ENCODE data around the gene CTNNBL1.
A peak's percentile ranks its signal among the peaks of the same experiment; 100 is the strongest.
"Not testable (repeated sequence)": the region's sequence is repeated elsewhere in the genome, so short reads cannot be mapped to it uniquely, and the experiment has no call there.

Gene CTNNBL1, protein sequence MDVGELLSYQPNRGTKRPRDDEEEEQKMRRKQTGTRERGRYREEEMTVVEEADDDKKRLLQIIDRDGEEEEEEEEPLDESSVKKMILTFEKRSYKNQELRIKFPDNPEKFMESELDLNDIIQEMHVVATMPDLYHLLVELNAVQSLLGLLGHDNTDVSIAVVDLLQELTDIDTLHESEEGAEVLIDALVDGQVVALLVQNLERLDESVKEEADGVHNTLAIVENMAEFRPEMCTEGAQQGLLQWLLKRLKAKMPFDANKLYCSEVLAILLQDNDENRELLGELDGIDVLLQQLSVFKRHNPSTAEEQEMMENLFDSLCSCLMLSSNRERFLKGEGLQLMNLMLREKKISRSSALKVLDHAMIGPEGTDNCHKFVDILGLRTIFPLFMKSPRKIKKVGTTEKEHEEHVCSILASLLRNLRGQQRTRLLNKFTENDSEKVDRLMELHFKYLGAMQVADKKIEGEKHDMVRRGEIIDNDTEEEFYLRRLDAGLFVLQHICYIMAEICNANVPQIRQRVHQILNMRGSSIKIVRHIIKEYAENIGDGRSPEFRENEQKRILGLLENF

GRCh38 chr20:37693635-37694626 lies at the start of gene CTNNBL1:
TSS of gene CTNNBL1 (plus strand) at chr20:37694030. CDS start at chr20:37694123, 93 bp downstream.
- DNase-seq = peak; percentile 91 to 92 (median 92)

DNA sequence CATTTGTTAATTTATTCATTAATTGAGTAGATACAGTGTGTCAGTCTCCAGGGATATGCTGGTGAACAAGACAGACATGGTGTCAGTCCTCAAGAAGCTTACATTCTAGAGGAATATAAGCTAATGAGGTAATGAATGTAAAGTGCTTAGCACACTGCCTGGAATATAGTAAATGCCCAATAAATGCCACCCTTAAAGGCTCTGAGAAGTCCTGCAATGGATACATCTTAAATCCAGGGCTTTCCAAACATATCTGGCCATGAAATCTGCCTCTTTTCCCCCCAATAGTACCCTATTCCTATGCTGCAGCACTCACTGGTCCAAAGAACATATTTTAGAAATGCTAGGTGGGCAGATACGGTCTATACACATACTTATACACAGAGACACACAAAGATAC lies 49.2 kb upstream of the CTNNBL1 start:
- DNase-seq = no peak

DNA sequence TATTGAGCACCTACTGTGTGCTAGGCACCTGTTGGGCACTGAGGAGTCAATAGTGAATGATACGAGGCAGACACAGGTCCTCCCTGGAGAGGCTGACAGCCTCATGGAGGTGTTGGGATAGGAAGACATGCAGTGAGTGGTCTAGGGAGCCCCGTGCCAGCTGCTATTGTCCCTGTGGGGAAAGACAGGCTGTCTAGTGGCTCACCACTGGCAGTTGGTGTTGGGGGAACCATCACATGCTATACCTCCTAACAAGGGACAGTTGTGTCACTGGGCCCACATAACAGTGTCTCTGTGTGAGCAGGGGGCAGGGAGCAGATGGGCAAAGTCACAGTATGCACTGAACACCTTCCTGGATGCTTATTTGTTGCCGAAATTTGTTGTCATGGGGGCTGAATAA lies 45.9 kb upstream of the CTNNBL1 start:
- no peak for DNase-seq

GRCh38 chr20:37649017-37649416 lies 44.8 kb upstream of the CTNNBL1 start:
- DNase-seq = no peak

- no peak for DNase-seq
These were observed 44.0 kb upstream of the CTNNBL1 start for GRCh38 chr20:37649676-37650370.

GRCh38 chr20:37650661-37651060 lies 43.2 kb upstream of the CTNNBL1 start:
- DNase-seq = no peak

DNA sequence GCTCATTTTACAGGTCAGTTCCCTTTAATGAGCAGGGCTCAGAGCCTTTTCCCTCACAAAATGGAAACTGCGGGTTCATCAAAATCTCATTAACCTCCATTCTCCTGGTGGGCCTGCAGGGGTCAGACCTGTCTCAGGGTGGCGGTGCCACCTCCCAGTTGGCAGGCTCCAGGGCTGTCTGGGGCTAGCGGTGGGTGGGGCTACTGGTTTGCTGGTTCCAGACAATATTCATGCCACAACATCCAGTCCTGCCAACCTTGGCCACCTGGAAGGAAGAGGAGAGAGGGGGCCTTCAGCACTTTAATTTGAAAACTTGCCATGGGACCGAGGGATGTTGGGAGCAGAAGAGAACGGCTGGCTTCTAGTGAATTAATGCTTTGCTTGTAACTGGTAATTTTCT lies 41.9 kb upstream of the CTNNBL1 start:
- no peak for DNase-seq

DNA sequence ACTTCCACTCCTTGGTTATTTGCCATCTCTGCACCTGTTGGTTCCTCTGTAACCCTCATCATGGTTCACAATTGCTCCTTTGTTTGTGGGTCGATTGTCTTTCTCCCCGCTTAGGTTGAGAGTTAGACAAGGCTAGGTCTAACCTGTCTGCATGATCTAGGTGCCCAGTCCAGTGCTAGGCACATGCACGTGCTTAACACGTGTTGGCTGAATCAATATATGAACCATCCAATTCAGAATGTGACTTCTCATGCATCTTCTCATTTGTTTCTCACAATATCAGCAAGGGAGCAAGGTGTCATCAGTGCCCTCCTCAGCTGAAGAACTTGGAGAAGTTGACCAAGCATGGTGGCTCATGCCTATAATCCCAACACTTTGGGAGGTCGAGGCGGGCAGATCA lies 36.9 kb upstream of the CTNNBL1 start:
- DNase-seq = no peak

GRCh38 chr20:37657924-37658804 lies 35.7 kb upstream of the CTNNBL1 start:
- no peak for DNase-seq

DNA sequence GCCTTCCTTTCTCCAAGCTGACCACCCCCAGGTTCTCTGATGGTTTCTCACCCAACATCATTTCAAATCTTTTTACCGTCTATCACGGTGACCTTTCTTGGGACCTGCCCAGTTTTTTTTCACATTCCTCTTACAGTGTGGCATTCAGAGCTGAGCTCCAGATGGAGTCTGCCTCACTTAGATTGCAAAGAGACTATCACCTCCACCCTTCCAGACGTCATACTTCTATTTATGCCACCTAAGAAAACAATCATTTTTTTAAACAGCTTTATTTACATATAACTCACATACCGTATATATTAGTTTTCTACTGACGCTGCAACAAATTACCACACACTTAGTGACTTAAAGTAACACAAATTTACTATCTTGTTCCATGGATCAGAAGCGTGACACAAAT lies 32.3 kb upstream of the CTNNBL1 start:
- no peak for DNase-seq

GRCh38 chr20:37662308-37662707 lies 31.5 kb upstream of the CTNNBL1 start:
- no peak for DNase-seq

GRCh38 chr20:37664595-37664994 lies 29.2 kb upstream of the CTNNBL1 start:
- DNase-seq = not testable (repeated sequence)

DNA sequence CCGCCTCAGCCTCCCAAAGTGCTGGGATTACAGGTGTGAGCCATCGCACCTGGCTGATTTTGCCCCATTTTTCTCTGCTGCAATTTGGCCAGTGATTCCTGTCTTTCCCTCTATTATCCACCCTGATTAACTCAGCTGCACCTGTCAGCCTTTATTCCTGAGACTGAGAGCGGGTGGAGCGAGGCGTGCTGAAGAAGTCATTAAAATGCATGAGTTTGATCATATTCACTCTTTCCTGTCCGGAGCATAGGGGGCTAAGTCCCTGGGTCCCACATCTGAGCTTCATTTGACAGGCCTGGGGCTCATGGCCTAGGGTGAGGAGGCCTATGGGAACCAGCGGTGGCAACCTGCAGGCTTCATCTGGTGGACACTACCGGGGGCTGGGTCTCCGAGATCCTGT lies 25.7 kb upstream of the CTNNBL1 start:
- no peak for DNase-seq

DNA sequence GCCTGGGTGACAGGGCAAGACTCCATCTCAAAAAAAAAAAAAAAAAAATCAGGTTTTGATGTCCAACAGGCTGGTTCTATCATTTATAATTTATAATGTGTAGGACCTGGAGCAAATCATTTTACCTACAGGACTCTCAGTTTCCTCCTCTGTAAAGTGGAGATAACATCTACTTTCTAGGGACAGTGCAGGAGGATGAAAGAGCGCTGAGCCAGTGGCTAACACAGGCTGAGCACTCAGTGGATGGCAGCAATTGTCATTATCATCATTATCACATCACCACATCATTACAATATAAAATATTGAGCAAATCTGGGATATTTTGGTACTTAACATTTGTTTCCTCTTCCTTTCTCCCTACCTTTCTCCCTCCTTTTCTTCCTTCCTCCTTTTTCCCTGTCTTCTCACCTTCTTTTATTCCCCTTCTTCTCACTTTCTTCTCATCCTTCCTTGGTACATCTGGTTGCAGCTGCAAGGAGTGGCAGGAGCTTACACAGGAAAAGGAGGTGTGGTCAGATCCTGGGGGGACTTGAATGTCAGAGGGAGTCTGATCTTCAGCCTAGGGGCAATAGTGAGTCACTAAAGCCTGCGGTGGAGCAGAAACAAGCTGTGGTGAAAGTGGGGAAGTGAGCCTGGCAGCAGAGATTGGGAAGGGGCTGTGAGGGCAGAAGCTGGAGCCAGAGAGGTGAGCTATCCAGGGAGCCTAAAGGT lies 24.6 kb upstream of the CTNNBL1 start:
- no peak for DNase-seq

DNA sequence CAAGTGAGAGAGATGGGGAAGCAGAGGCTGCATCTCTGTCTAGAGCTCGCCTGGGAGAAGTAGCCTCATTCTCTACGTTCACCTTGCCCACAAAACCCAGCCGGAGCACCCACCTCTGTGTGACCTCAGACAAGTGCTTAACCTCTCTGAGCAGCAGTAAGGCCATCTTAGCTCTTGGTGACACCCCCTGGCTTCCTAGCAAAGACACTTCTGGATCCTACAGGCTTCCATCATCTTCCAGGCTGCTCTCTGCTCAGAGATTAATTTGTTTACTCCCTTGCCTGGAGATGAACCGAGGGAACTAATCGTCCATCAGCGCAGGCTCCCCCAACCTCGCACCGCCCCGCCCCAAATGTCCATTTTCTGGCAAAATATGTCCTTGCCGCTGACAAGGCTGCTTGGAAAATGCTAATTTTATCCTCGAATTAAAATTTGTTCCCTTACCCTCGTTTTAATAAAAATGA lies 24.0 kb upstream of the CTNNBL1 start:
- no peak for DNase-seq

DNA sequence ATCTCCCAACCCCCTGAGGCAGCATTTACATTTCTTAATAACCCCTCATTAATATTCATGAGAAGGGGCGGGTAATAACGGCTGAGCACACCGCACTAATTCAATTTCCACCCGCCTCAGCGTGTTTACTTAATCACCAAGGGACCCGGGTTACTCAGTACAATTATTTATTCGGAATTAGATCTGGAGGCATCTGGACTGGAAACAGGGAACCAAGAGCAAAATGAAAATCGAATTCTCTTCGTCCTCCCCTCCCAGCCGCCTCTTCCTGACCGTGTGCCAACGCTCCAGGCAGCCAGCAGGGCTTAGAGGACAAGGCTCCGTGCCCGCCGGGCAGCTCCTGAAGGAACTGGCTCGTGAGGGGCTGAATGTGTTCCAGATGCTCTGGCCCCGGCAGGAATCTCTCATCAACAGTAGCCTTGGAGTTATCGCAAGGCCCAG lies 23.5 kb upstream of the CTNNBL1 start:
- DNase-seq = no peak

- no peak for DNase-seq
These were observed 21.7 kb upstream of the CTNNBL1 start for GRCh38 chr20:37672143-37672542.

- DNase-seq = no peak
These were observed 20.4 kb upstream of the CTNNBL1 start for GRCh38 chr20:37673444-37673843.

DNA sequence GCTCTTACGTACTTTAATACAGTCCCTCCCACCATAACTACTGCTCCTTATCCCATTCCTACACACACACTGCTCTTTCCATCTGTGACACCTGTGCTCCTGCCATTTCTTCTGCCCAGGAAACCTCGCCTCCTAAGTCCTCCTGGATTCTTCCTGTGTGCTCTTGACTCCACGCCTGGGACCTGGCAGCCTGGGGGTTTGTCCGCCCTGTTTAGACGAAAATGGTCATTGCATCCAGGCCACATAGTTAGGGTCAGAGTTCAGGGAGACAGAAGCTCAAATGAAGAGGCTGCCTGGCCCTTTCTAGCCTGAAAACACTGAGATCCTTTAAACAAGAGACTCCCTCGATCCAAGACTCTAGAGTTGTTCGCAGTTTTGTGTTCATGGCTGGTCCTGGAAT lies 17.4 kb upstream of the CTNNBL1 start:
- no peak for DNase-seq

GRCh38 chr20:37677969-37678861 lies 15.6 kb upstream of the CTNNBL1 start:
- no peak for DNase-seq
